AG04450 (cell line): ENCODE data around the gene HAUS7. TPM values are rescaled to one million over a fixed set of nuclear protein-coding genes. Genes with fewer than 3 reads are reported as not detected.

Source experiments
- CTCF ChIA-PET: fragments of 300-600, 350-600 bp; formaldehyde crosslinking; extraction: SDS; loops from one replicate; lab custom pipeline; 2022; ENCODE audit warnings: antibody characterized with exemption, inconsistent platforms; lab: Charles Lee
- POLR2A ChIA-PET: fragments of 350-600 bp; formaldehyde crosslinking; extraction: SDS; loops from one replicate; lab custom pipeline; 2021; ENCODE audit warnings: antibody characterized with exemption, inconsistent platforms; lab: Yijun Ruan, JAX
- DNase-seq: peaks from one replicate; pipeline ENCODE4 v3.0.0-alpha.2; 2011; ENCODE audit warnings: low read depth, low spot score
- H3K27ac ChIP-seq: one replicate; pipeline ENCODE4 v1.5.1; 2012; ENCODE audit warnings: low read depth, low read length, control low read depth
- H3K27me3 ChIP-seq: one replicate; pipeline ENCODE4 v1.6.0; 2012; ENCODE audit warnings: low read length; ENCODE audit not compliant: control insufficient read depth, insufficient read depth
- H3K4me3 ChIP-seq: 2 replicates; pipeline ENCODE4 v1.5.1; 2011; ENCODE audit warnings: mild to moderate bottlenecking, low read depth, low read length, control low read depth
- H3K9me3 ChIP-seq: 2 replicates; pipeline ENCODE4 v1.5.1; 2012; ENCODE audit warnings: low read length; ENCODE audit not compliant: control insufficient read depth, insufficient read depth
- CTCF ChIP-seq: IDR thresholded peaks from 2 replicates; pipeline ENCODE4 v1.5.1; 2011; ENCODE audit warnings: low read depth, low read length, control low read depth, inconsistent platforms
- polyA plus RNA-seq: library from polyadenylated mRNA; depleted of rRNA; stranded (reverse); fragments of >200 nt; gene quantifications from 2 replicates; pipeline ENCODE4 v1.2.3, GENCODE V29; 2011

The HAUS7 gene
- polyA plus RNA-seq, 1 experiment: 13.2 TPM

GRCh38 chrX:153416781-153417450 lies 53.5 kb downstream of the HAUS7 start:
- TF ChIP-seq CTCF: no peak
- ChIA-PET CTCF (no interaction called here), POLR2A (no interaction called here)
- Histone ChIP-seq H3K9me3 (no peaks in the 10 kb centered on the region), H3K27me3 (peaks cover 8% of the 10 kb centered on the region), H3K4me3 (no peak overlapping the region), H3K27ac (no peak overlapping the region)
- DNase-seq: no peak

- POLR2A ChIA-PET: no interaction called here
- Histone ChIP-seq H3K9me3 (no peaks in the 10 kb centered on the region), H3K4me3 (no peak overlapping the region), H3K27me3 (peaks cover 13% of the 10 kb centered on the region), H3K27ac (no peak overlapping the region)
- no peak for DNase-seq
- CTCF ChIA-PET: no interaction called here
- no peak for TF ChIP-seq CTCF
Observed at GRCh38 chrX:153414856-153415510, 55.4 kb downstream of the HAUS7 start.

- no peak for TF ChIP-seq CTCF
- Histone ChIP-seq H3K9me3 (no peaks in the 10 kb centered on the region), H3K4me3 (no peak overlapping the region), H3K27me3 (peaks cover 13% of the 10 kb centered on the region), H3K27ac (no peak overlapping the region)
- no peak for DNase-seq
- ChIA-PET CTCF (no interaction called here), POLR2A (no interaction called here)
Observed at GRCh38 chrX:153413731-153414130, 56.6 kb downstream of the HAUS7 start.

GRCh38 chrX:153412746-153413720 lies 57.3 kb downstream of the HAUS7 start:
- CTCF ChIA-PET: interaction anchor here (0.6 kb wide), 1 partner anchor 48 kb away, joined by 3 read pairs; no protein-coding TSS in a partner anchor
- Histone ChIP-seq H3K27me3 (peaks cover 9% of the 10 kb centered on the region), H3K27ac (no peak overlapping the region), H3K9me3 (no peaks in the 10 kb centered on the region), H3K4me3 (no peak overlapping the region)
- POLR2A ChIA-PET: no interaction called here
- no peak for DNase-seq
- peak; percentile 12; the same call in 1 of the 2 replicates for TF ChIP-seq CTCF
